ENCODE measurements around the gene DECR2.

DECR2 gene

GRCh38 chr16:456891-457483, 55.3 kb downstream of the DECR2 start:
- H3K9me3 Mint-ChIP-seq: no peaks in the 10 kb centered on the region
- peak overlapping the region; percentile 96 for H3K27ac Mint-ChIP-seq
- no peak for TF ChIP-seq CTCF (IDR thresholded peaks at IDR 0.05)
- no peak for DNase-seq
- H3K36me3 Mint-ChIP-seq (ENCODE audit: low read depth): peaks cover 24% of the 10 kb centered on the region
- peak overlapping the region; percentile 45 for H3K4me3 Mint-ChIP-seq
- no peaks in the 10 kb centered on the region for H3K27me3 Mint-ChIP-seq (ENCODE audit: low read depth, poor library complexity)
- peaks cover 32% of the 10 kb centered on the region for H3K4me1 Mint-ChIP-seq

DNA sequence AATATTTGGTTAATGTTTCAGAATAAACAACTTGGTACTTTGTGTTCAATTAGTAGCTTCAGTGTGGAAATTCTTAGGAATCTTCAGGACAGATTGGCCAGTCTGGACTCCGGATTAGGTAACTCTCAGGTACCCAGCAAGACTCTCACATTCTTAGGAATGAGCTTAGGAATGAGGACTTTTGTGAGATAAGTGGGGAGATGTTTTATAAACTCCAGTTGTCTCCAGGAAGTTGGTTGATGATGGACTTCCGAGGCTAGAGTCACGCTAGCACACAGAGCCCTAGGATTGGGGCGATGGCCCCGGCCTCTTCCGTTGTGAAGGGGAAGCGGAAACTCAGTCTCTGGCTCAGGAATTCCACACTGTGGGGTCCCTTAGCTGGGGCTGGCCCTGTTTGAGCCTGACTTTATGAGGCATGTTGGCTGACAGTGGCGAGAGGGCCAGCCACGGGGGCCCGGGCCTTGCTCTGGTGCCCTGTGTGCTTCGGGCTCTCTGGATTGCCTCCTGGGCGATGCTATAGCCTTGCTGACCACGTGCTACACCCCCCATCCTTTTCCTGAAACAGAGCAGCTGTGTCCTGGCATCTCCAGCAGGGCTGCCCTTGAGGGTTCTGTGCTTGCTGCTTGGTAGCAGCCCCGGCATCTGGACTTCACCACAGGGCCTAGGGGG, 56.2 kb downstream of the DECR2 start:
- Mint-ChIP-seq H3K36me3 (ENCODE audit: low read depth) (peaks cover 32% of the 10 kb centered on the region), H3K27me3 (ENCODE audit: low read depth, poor library complexity) (no peaks in the 10 kb centered on the region), H3K27ac (no peak overlapping the region), H3K9me3 (no peaks in the 10 kb centered on the region), H3K4me3 (no peak overlapping the region), H3K4me1 (peaks cover 32% of the 10 kb centered on the region)
- no peak for TF ChIP-seq CTCF (IDR thresholded peaks at IDR 0.05)
- no peak for DNase-seq

DNA sequence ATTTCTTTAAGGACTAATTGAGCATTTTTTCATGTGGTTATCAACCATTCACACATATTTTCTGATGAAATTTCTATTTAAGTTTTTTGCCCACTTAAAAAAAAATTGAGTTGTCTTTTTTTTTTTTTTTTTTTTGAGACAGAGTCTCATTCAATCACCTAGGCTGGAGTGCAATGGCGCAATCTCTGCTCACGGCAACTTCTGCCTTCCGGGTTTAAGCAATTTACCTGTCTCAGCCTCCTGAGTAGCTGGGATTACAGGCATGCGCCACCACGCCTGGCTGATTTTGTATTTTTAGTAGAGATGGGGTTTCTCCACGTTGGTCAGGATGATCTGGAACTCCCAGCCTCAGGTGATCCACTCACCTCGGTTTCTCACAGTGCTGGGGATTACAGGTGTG, 58.1 kb downstream of the DECR2 start:
- no peak overlapping the region for H3K4me3 Mint-ChIP-seq
- no peaks in the 10 kb centered on the region for H3K9me3 Mint-ChIP-seq
- TF ChIP-seq CTCF (IDR thresholded peaks at IDR 0.05): no peak
- peaks cover 30% of the 10 kb centered on the region for H3K4me1 Mint-ChIP-seq
- H3K36me3 Mint-ChIP-seq (ENCODE audit: low read depth): peaks cover 32% of the 10 kb centered on the region
- DNase-seq: no peak
- H3K27me3 Mint-ChIP-seq (ENCODE audit: low read depth, poor library complexity): no peaks in the 10 kb centered on the region
- H3K27ac Mint-ChIP-seq: no peak overlapping the region

DNA sequence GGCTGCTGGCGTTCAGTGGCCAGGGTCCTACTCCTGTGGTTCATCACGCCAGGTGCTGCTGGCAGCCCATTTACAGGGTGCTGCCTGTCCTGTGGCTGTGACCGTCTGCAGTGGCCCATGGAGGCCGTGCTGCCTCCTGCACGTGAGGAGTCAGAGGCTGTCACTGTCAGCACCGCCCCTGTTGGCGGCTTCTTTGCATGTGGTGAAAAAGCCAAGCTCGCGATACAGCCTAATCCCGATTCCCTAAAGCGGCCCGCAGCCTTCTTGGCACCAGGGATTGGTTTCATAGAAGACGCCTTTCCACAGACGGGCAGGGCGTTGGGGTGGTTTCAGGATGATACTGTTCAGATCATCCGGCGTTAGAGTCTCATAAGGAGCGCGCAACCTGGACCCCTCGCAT, 59.1 kb downstream of the DECR2 start:
- Mint-ChIP-seq H3K9me3 (no peaks in the 10 kb centered on the region), H3K4me1 (peaks cover 40% of the 10 kb centered on the region), H3K27me3 (ENCODE audit: low read depth, poor library complexity) (no peaks in the 10 kb centered on the region), H3K4me3 (no peak overlapping the region), H3K36me3 (ENCODE audit: low read depth) (peaks cover 25% of the 10 kb centered on the region), H3K27ac (no peak overlapping the region)
- TF ChIP-seq CTCF (IDR thresholded peaks at IDR 0.05): no peak
- no peak for DNase-seq
